A549 (cell line): Measurements from ENCODE around the gene METTL21C.

Source experiments
- BHLHE40 ChIP-seq: IDR thresholded peaks from 2 replicates; pipeline ENCODE4 v1.6.1; 2012; ENCODE audit warnings: low read depth, low read length, inconsistent platforms
- CBX8 ChIP-seq: fragments of 200-600 bp; sonication (generic); IDR thresholded peaks from 2 replicates; pipeline ENCODE4 v1.6.1; 2016
- CTCF ChIP-seq: fragments of >200 bp; sonication (Bioruptor Twin); formaldehyde crosslinking; IDR thresholded peaks from 3 replicates; pipeline ENCODE4 v1.5.1; 2016
- HEYL ChIP-seq: fragments of 250-450 bp; sonication (Bioruptor Pico); IDR thresholded peaks from 2 replicates; pipeline ENCODE4 v1.8.0; 2021; ENCODE audit warnings: mild to moderate bottlenecking, moderate library complexity
- JUN ChIP-seq, 2 experiments: fragments of >200 bp; sonication (Bioruptor Twin); formaldehyde crosslinking; IDR thresholded peaks; 2 replicates in 1 of 2; 3 replicates in 1 of 2; pipeline ENCODE4 v1.6.1; 2016 to 2017
- KDM1A ChIP-seq: fragments of 200-600 bp; sonication (generic); IDR thresholded peaks from 2 replicates; pipeline ENCODE4 v1.6.1; 2016; ENCODE audit warnings: low read depth, mild to moderate bottlenecking
- MAX ChIP-seq: IDR thresholded peaks from 2 replicates; pipeline ENCODE4 v1.6.1; 2012

- TF ChIP-seq CTCF (no peak), CBX8 (no peak), KDM1A (no peak), HEYL (CRISPR knock-in tag) (no peak), MAX (no peak), BHLHE40 (no peak), JUN (IDR thresholded peaks at IDR 0.05) (no peak)
Measured at GRCh38 chr13:102694937-102695336, at the start of gene METTL21C.
